ENCODE measurements around the gene MSMO1.
A peak's percentile ranks its signal among the peaks of the same experiment; 100 is the strongest.

GRCh38 chr4:165355900-165356300, 28.4 kb downstream of the MSMO1 start:
- peak; percentile 40 to 61 for TF ChIP-seq CTCF (IDR thresholded peaks at IDR 0.05; ENCODE audit: extremely low read depth in 1 of 2, insufficient read depth in 1 of 2, low read depth in 1 of 2, low read length in 2 of 2)
- TF ChIP-seq POLR2A (IDR thresholded peaks at IDR 0.05; ENCODE audit: low read depth, low read length): no peak
- no peak for TF ChIP-seq POLR2AphosphoS5 (IDR thresholded peaks at IDR 0.05; ENCODE audit: insufficient read depth, low read depth, low read length)

Measured in endothelial cell of umbilical vein (primary cell).